ENCODE results near the gene POR. TPM values are rescaled to one million over a fixed set of nuclear protein-coding genes. Genes with fewer than 3 reads are reported as not detected.

The POR gene
- total and polyA plus RNA-seq, 2 of the 13 experiments (the other 11 are each of a cell fraction or from before 2014, with no cell fraction given), result 145 to 266 TPM

GRCh38 chr7:75914655-75915415, at the start of gene POR (continued):
- TF ChIP-seq LRRFIP1 (CRISPR knock-in tag; conservative IDR thresholded peaks at IDR 0.05) (no peak), ZSCAN21 (CRISPR knock-in tag; IDR thresholded peaks at IDR 0.05; ENCODE audit: borderline replicate concordance) (peak; percentile 93), PRPF4 (IDR thresholded peaks at IDR 0.05; ENCODE audit: low read depth, low read length, poor library complexity, severe bottlenecking) (no peak), MYNN (CRISPR knock-in tag; IDR thresholded peaks at IDR 0.05; ENCODE audit: low read depth) (no peak), ZMYM2 (CRISPR knock-in tag; IDR thresholded peaks at IDR 0.05) (peak; percentile 19; the same call in 1 of the 2 replicates), U2AF2 (IDR thresholded peaks at IDR 0.05; ENCODE audit: low read depth, low read length) (no peak), THYN1 (CRISPR knock-in tag; IDR thresholded peaks at IDR 0.05; ENCODE audit: borderline replicate concordance, low read depth) (peak; percentile 98), AGO2 (optimal IDR thresholded peaks at IDR 0.05; ENCODE audit: low read depth, low read length) (no peak), EP300 (IDR thresholded peaks at IDR 0.05; ENCODE audit: low read depth in 2 of 2, low read length in 2 of 2) (peak; percentile 47 to 63; a peak in 3 of 4 replicates), EP300 (CRISPR knock-in tag; IDR thresholded peaks at IDR 0.05; ENCODE audit: borderline replicate concordance) (no peak), CTCF (CRISPR knock-in tag; IDR thresholded peaks at IDR 0.05) (peak; percentile 45), ZNF280D (CRISPR knock-in tag; IDR thresholded peaks at IDR 0.05) (no peak), ONECUT2 (CRISPR knock-in tag; IDR thresholded peaks at IDR 0.05) (peak; percentile 12; the same call in 1 of the 2 replicates), ZFP90 (CRISPR knock-in tag; IDR thresholded peaks at IDR 0.05; ENCODE audit: borderline replicate concordance) (peak; percentile 48; the same call in 1 of the 2 replicates), CBX1 (IDR thresholded peaks at IDR 0.05; ENCODE audit: low read depth) (peak; percentile 91), ZNF704 (CRISPR knock-in tag; IDR thresholded peaks at IDR 0.05; ENCODE audit: borderline replicate concordance) (peak; percentile 86; the same call in 1 of the 2 replicates), CENPBD1 (CRISPR knock-in tag; IDR thresholded peaks at IDR 0.05; ENCODE audit: borderline replicate concordance, low read depth) (no peak)
